Stimulated activated CD8-positive, alpha-beta memory T cell treated with anti-CD3 and anti-CD28 coated beads, Interleukin-12 subunit alpha, Interleukin-12 subunit beta, amount 100 ng/mL, for 24 hours (primary cell): ENCODE data around the gene TEX13A.
"Not testable (repeated sequence)": the region's sequence is repeated elsewhere in the genome, so short reads cannot be mapped to it uniquely, and the experiment has no call there.

Source experiments
- DNase-seq: peaks from one replicate; pipeline ENCODE4 v3.0.0-alpha.2; 2020; ENCODE audit errors: extremely low read depth

The TEX13A gene

GRCh38 chrX:105220636-105221035 is at the start of gene TEX13A:
TEX13A (minus strand) TSS chrX:105220694; CDS start chrX:105220397, 297 bp downstream.
- no peak for DNase-seq

DNA sequence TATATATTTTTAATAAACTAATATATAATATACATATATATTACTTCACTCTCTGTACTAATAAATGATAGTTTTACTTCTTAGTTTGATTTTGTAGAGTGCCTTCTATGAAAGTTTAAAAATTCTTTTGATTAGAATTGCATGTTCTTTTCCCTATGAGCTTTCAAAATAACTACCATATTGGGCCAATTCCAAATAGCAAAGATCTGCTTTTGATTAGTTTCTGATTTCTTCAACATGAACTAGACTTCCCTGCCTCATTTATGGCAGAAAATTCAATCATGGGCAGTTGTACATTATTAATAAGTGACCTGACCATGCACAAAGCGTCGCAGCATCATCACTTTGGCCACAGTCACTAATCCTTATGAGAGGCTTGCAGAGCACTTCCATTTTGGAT is 48.9 kb upstream of the TEX13A start:
- DNase-seq = no peak

- no peak for DNase-seq
Observed at GRCh38 chrX:105267167-105267566, 46.7 kb upstream of the TEX13A start.

DNA sequence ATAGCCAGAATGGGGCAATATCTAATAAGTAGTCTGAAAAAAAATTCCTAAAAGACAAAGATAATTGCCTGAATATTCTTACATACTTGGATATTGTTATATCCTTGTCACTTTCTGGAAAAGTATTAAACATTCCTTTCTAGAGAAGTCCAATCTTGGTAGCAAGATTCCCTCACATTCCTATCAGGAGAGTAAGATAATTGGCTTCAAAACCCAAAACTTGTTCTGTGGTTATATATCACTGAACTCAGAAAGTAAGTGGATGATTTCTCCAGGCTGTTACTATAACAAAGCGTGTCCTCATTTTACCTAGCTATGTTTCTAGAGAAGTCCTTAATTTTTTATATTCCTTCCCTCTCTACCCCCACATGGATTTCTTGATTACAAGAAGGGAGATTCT is 46.0 kb upstream of the TEX13A start:
- no peak for DNase-seq

- no peak for DNase-seq
Observed at GRCh38 chrX:105265093-105265492, 44.6 kb upstream of the TEX13A start.

- DNase-seq = no peak
Observed at GRCh38 chrX:105263801-105264200, 43.3 kb upstream of the TEX13A start.

- no peak for DNase-seq
Observed at GRCh38 chrX:105263171-105263570, 42.7 kb upstream of the TEX13A start.

- DNase-seq = no peak
Observed at GRCh38 chrX:105260291-105261043, 40.0 kb upstream of the TEX13A start.

DNA sequence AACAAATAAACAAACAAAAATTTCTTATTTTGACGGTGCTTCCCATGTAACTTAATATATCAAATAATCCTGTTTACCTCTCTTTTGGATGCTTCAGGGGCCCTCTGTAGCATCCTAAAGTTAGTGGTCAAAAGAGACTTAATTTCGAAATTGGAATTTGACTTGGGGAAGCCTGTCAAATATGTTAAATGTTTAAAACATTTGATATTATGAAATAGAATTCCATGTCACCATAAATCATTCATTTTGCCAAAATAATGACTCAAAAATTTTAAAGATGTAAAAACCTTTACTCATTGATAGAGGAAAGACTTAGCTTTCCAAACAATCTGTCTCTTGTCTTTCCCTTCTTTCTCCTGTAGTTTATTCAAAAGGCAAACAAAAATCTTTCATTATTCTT is 20.6 kb upstream of the TEX13A start:
- no peak for DNase-seq

GRCh38 chrX:105237407-105237806 is 16.9 kb upstream of the TEX13A start:
- DNase-seq = not testable (repeated sequence)

DNA sequence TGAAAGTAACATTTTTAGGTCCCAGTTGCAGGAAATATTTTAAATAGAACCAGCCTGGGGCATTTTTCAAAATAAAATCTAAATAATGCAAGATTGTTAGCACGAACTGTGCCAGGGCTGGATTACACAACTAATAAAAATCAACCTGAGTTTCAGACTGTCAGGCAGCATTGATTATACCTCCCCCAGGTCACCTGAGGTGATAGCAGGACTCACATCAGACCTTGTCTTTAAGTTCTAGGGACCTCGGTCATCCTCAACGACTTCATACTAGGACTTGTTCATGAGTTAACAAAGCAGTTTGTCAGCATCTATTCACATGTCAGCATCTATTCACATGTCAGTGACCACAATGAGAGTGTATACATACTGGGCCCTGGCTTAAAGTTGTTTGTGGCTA is 8.7 kb upstream of the TEX13A start:
- no peak for DNase-seq

DNA sequence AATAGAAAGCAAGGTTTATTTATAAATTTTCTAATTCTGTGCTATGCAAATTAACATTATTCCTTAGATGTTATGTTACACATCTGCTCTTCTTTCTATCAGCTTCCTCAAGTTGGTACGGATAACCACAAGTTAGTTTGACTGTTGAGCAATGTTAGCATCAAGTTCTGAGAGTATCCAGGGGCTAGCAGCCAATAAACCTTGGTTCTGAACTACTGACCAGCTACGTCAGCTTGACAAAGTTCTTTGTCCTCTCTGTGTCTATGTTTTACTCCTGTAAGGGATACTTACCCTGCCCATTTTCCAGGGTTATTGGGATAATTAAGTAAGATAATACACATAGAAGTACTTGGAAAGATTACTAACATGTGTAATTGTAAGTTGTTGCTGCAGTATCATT is 8.1 kb upstream of the TEX13A start:
- DNase-seq = no peak

DNA sequence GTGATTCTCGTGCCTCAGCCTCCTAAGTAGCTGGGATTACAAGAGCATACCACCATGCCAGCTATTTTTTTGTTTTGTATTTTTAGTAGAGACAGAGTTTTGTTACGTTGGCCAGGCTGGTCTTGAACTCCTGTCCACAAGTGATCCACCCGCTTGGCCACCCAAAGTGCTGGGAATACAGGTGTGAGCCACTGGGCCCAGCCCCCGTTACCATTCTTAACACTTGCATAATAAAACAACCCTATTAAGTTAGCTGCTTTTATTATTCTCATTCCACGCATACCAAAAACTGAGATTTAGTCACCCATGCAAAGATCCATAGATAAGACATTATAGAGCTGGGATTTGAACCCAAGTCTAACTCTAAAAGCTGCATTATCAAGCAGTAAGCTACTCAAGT is 6.0 kb upstream of the TEX13A start:
- DNase-seq = no peak

GRCh38 chrX:105221374-105221773 is 880 bp upstream of the TEX13A start:
- DNase-seq = no peak

DNA sequence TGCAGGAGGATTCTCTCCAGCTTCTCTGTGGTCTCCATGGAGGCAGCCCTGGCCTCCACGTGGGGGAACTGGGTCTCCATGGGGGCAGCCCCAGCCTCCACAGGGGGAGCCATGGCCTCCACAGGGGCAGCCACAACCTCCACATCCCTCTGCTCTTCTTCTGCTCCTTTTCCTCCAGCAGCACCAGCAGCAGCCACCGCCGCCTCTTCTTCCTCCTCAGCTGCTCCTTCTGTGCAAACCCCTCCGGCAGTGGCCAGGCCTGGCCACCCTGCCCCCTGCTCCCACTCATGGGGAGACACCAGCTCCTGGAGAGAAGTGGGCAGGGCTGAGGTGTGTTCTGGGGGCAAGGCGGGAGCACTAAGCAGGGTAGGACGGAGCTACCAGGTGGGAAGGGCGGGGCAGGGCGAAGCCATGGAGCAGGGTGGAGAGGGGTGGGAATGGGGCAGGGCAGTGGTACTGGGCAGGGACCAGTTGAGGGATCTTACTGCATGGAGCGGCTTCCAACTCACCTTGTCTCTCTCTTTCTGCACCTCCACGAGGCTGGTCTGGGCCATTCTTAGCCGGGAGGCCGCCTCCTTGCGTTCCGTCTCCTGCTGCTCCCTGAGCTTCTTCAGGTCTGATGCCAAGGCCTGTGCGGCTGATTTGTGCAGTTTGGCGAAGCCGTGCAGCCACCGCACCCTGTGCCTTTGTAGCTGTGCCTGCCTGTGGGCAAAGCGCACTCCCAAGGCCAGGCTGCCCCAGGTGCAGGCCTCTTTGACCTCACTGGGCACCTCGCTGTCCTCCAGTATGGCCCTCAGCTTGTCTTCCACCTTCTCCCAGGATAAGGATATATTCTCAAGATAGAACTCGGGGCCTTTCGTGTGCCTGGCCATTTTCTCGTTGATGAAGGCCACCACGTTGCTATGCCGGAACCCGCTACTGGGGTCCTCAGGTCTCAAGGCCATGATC is 766 bp downstream of the TEX13A start:
- no peak for DNase-seq

GRCh38 chrX:105211066-105211575 is 9.4 kb downstream of the TEX13A start:
- no peak for DNase-seq

- no peak for DNase-seq
Observed at GRCh38 chrX:105210258-105210657, 10.2 kb downstream of the TEX13A start.

GRCh38 chrX:105209406-105209805 is 11.1 kb downstream of the TEX13A start:
- no peak for DNase-seq

DNA sequence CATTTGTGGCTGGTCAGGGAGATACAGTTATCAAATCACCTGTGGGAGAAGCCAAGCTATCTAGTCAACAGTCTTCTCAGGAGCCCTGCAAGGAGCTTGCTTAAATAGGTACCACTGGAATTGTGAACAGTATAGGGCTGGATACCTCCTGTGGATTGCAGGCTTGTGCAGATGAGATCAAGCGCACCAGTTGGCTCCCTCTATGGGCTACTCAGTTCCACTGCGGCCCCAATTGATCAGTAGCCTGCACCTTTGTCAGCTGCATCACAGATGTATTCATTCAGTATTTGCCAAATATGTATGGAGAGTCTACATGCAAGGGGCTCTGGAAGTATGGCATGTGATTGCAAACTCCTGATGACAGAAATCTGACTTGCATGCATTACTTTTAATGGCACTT is 28.6 kb downstream of the TEX13A start:
- no peak for DNase-seq

DNA sequence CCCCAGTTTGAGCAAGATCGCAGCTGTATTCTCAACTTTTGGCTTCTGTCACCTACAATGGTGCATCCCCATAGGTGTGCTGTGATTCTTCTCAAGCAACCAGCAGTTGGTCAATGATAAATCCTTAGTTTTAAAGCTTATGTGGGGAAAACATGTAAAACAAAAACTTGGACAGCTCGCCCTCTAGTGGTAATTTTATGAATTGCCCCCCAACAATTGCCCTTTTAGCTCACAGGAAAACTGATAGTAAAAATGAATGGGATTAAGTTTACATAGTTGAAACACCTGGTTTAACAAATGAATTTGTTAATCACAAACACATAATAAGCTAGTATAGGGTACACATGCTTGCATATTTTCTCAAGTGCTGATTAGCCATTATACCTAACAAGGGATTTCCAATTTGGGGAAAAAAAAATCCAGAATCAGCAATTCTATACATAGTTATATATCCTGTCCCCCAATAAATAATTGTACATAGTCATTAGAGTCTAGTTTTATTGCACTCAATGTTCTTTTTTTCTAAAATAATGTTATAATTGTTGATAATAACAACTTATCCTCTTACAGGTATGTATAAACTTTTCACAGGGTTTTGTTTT is 30.1 kb downstream of the TEX13A start:
- no peak for DNase-seq

GRCh38 chrX:105189093-105189492 is 31.4 kb downstream of the TEX13A start:
- no peak for DNase-seq

- no peak for DNase-seq
Observed at GRCh38 chrX:105179644-105180043, 40.9 kb downstream of the TEX13A start.
